ENCODE measurements around the gene SIPA1L3.

- TF ChIP-seq PATZ1 (CRISPR knock-in tag; IDR thresholded peaks at IDR 0.05; ENCODE audit: borderline replicate concordance) (no peak), OSR1 (CRISPR knock-in tag; IDR thresholded peaks at IDR 0.05) (no peak), TOX (CRISPR knock-in tag; IDR thresholded peaks at IDR 0.05; ENCODE audit: borderline replicate concordance) (no peak), BACH2 (CRISPR knock-in tag; IDR thresholded peaks at IDR 0.05; ENCODE audit: borderline replicate concordance) (no peak), ESRRG (CRISPR knock-in tag; IDR thresholded peaks at IDR 0.05) (no peak), ZFP30 (CRISPR knock-in tag; IDR thresholded peaks at IDR 0.05) (no peak)
Observed at GRCh38 chr19:38143847-38144246, 236.8 kb downstream of the SIPA1L3 start.
